GM12878 (cell line): ENCODE data around the gene DCTN5. TPM values are rescaled to one million over a fixed set of nuclear protein-coding genes. Genes with fewer than 3 reads are reported as not detected.
A peak's percentile ranks its signal among the peaks of the same experiment; 100 is the strongest.

Experiments used
- CBX3 ChIP-seq: fragments of 200-600 bp; sonication (generic); IDR thresholded peaks from 2 replicates; pipeline ENCODE4 v1.6.1; 2016; ENCODE audit warnings: low read depth, borderline replicate concordance
- E2F8 ChIP-seq: fragments of 450-650 bp; IDR thresholded peaks from 2 replicates; pipeline ENCODE4 v1.6.1; 2018; ENCODE audit warnings: mild to moderate bottlenecking, low read depth, moderate library complexity; ENCODE audit not compliant: partially characterized antibody
- EGR1 ChIP-seq, 2 experiments: IDR thresholded peaks; 1 replicate in 1 of 2; 2 replicates in 1 of 2; pipeline ENCODE4 v1.6.1; 2011 to 2012; ENCODE audit warnings: low read depth in 2 of 2, low read length in 2 of 2, borderline replicate concordance in 1 of 2, mild to moderate bottlenecking in 1 of 2, moderate library complexity in 1 of 2
- FOXM1 ChIP-seq: IDR thresholded peaks from 2 replicates; pipeline ENCODE4 v1.6.1; 2012; ENCODE audit warnings: low read depth, mild to moderate bottlenecking, inconsistent platforms, low read length, moderate library complexity
- GABPA ChIP-seq: IDR thresholded peaks from 2 replicates; pipeline ENCODE4 v1.6.1; 2014; ENCODE audit warnings: antibody characterized with exemption, low read depth, mild to moderate bottlenecking, inconsistent platforms
- KLF5 ChIP-seq: fragments of 450-650 bp; IDR thresholded peaks from 2 replicates; pipeline ENCODE4 v1.6.1; 2014; ENCODE audit warnings: mild to moderate bottlenecking; ENCODE audit not compliant: partially characterized antibody
- MTA2 ChIP-seq: fragments of 450-650 bp; IDR thresholded peaks from 2 replicates; pipeline ENCODE4 v1.6.1; 2016; ENCODE audit warnings: low read depth, mild to moderate bottlenecking, moderate library complexity
- NR2F1 ChIP-seq: fragments of 450-650 bp; conservative IDR thresholded peaks from 2 replicates; pipeline ENCODE4 v1.6.1; 2017; ENCODE audit warnings: mild to moderate bottlenecking
- PAX5 ChIP-seq: IDR thresholded peaks from 2 replicates; pipeline ENCODE4 v1.6.1; 2011; ENCODE audit warnings: low read depth, low read length, borderline replicate concordance
- POLR2A ChIP-seq: IDR thresholded peaks from 2 replicates; pipeline ENCODE4 v1.6.1; 2011; ENCODE audit warnings: low read depth, mild to moderate bottlenecking, low read length
- RELB ChIP-seq: fragments of 450-650 bp; IDR thresholded peaks from 2 replicates; pipeline ENCODE4 v1.6.1; 2017; ENCODE audit warnings: low read depth, mild to moderate bottlenecking, moderate library complexity
- REST ChIP-seq: IDR thresholded peaks from 2 replicates; pipeline ENCODE4 v1.6.1; 2012; ENCODE audit warnings: mild to moderate bottlenecking, low read depth, low read length
- SIN3A ChIP-seq: IDR thresholded peaks from 2 replicates; pipeline ENCODE4 v1.6.1; 2012; ENCODE audit warnings: low read depth, low read length, improper control_type of control experiment
- SP1 ChIP-seq: IDR thresholded peaks from one replicate; pipeline ENCODE4 v1.6.1; 2011; ENCODE audit warnings: low read depth, low read length
- SREBF2 ChIP-seq: IDR thresholded peaks from 2 replicates; pipeline ENCODE4 v1.6.1; 2012; ENCODE audit warnings: mild to moderate bottlenecking, low read length
- STAT1 ChIP-seq: fragments of 450-650 bp; conservative IDR thresholded peaks from 2 replicates; pipeline ENCODE4 v1.6.1; 2014; ENCODE audit warnings: antibody characterized with exemption, mild to moderate bottlenecking
- ZNF274 ChIP-seq: IDR thresholded peaks from one replicate; pipeline ENCODE4 v1.8.0; 2011; ENCODE audit not compliant: insufficient read length, insufficient read depth
- ZNF592 ChIP-seq: fragments of 450-650 bp; IDR thresholded peaks from 2 replicates; pipeline ENCODE4 v1.6.1; 2017; ENCODE audit warnings: mild to moderate bottlenecking, moderate library complexity
- polyA plus RNA-seq, 11 experiments: library from polyadenylated mRNA; depleted of rRNA in 4 of 11; unstranded in 6 of 11; stranded (reverse) in 5 of 11; fragments of >200 nt; fragmentation: Nextera tagmentation in 4 of 11; fragmentation: Illumina TruSeq in 1 of 11; extraction: Ambion mirVana in 4 of 11; extraction: Trizol in 1 of 11; gene quantifications; 1 replicate in 1 of 11; 2 replicates in 10 of 11; pipeline versions ENCODE4 v1.2.1 to v1.2.3, GENCODE V29; 2011 to 2016; ENCODE audit warnings: inconsistent platforms in 2 of 11, missing spikeins in 2 of 11, low read depth in 1 of 11
- total RNA-seq, 4 experiments: library from RNA; depleted of rRNA in 3 of 4; stranded (reverse); fragments of >200 nt in 3 of 4; fragmentation: Illumina TruSeq in 1 of 4; extraction: Trizol in 1 of 4; gene quantifications; 2 replicates each; pipeline versions ENCODE4 v1.2.1 to v1.2.3, GENCODE V29; 2013 to 2021

The DCTN5 gene
- total and polyA plus RNA-seq, 10 of the 15 experiments (the other 5 are each of a cell fraction or from before 2014, with no cell fraction given), result 49.1 to 153 (median 81.4) TPM

- TF ChIP-seq E2F8 (peak; percentile 52), MTA2 (no peak), SREBF2 (no peak), STAT1 (0 out of 2 replicates have a peak, but pooled peaks have one; percentile 80), SIN3A (peak; percentile 84; the same call in 1 of the 2 replicates), CBX3 (no peak), POLR2A (peak; percentile 89), KLF5 (peak; percentile 76), RELB (peak; percentile 94), GABPA (peak; percentile 81), REST (no peak), ZNF592 (peak; percentile 84; the same call in 1 of the 2 replicates), SP1 (peak; percentile 70), NR2F1 (peak; percentile 70), FOXM1 (0 out of 2 replicates have a peak, but pooled peaks have one; percentile 32), PAX5 (peak; percentile 33; the same call in 1 of the 2 replicates), ZNF274 (no peak), EGR1 (IDR thresholded peaks at IDR 0.05; ENCODE audit: borderline replicate concordance in 1 of 2, low read depth in 2 of 2, low read length in 2 of 2) (peak; percentile 70 to 80)
Measured at GRCh38 chr16:23595951-23596720, 45.1 kb upstream of the DCTN5 start, which contains the start of gene NDUFAB1 (continued).
